Measurements from ENCODE around the gene LUZP2. TPM values are rescaled to one million over a fixed set of nuclear protein-coding genes. Genes with fewer than 3 reads are reported as not detected.

The LUZP2 gene
- total RNA-seq, 4 donors from 2014 or later: 0.16 to 0.17 TPM; not detected in 2

DNA sequence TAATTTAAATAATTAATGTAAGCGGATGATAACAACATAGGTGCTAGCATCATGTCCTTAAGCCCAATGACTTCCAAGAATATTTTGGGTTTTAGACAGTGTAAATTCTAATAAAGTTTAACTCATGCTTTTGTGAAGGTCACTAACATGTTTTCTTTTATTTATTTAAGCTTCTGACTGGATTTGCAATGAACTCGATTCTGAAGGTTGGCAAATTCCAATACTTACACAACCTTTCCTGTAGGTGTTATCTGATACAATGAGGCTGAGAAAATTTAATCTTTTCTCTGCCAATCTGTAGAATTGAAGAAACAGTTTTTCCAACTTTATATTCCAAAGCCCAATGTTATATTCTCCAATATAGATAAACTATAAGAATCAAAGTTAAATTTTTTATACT, 311.3 kb downstream of the LUZP2 start:
- no peak for TF ChIP-seq EP300 (IDR thresholded peaks at IDR 0.05)
- no peak for TF ChIP-seq POLR2A (IDR thresholded peaks at IDR 0.05)
- no peak for TF ChIP-seq POLR2AphosphoS5 (IDR thresholded peaks at IDR 0.05)
- TF ChIP-seq, protein P1, sequence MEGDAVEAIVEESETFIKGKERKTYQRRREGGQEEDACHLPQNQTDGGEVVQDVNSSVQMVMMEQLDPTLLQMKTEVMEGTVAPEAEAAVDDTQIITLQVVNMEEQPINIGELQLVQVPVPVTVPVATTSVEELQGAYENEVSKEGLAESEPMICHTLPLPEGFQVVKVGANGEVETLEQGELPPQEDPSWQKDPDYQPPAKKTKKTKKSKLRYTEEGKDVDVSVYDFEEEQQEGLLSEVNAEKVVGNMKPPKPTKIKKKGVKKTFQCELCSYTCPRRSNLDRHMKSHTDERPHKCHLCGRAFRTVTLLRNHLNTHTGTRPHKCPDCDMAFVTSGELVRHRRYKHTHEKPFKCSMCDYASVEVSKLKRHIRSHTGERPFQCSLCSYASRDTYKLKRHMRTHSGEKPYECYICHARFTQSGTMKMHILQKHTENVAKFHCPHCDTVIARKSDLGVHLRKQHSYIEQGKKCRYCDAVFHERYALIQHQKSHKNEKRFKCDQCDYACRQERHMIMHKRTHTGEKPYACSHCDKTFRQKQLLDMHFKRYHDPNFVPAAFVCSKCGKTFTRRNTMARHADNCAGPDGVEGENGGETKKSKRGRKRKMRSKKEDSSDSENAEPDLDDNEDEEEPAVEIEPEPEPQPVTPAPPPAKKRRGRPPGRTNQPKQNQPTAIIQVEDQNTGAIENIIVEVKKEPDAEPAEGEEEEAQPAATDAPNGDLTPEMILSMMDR (IDR thresholded peaks at IDR 0.05): no peak
- no peaks in the 10 kb centered on the region for H3K4me1 ChIP-seq
- no peak overlapping the region for H3K4me3 ChIP-seq
- no peak for ATAC-seq
- H3K9me3 ChIP-seq: no peaks in the 10 kb centered on the region
- WGBS, 2 donors (ENCODE audit: low coverage in 1 of 2): 77 to 79% methylated on average over 2 of the region's 2 CpGs
- H3K27me3 ChIP-seq: no peaks in the 10 kb centered on the region
- no peaks in the 10 kb centered on the region for H3K36me3 ChIP-seq
- H3K27ac ChIP-seq: no peak overlapping the region

DNA sequence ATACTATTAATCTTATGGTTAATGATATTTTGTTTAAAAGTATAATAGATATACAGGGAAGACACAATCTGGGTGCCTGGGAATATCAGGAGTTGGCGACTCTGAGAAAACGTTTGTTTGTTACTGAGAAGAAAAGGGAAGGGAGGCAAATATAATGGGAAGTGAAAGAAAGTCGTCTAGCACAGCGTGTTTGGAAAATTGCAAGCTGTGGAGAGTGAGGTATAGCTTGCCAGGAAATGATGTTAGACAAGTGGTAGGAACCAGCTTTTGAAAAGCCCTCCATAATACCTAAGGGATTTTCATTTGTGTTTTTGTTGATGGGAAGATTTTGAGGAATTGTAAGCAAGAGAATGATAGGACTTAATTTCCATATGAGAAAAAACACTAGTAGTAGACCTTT, 322.2 kb downstream of the LUZP2 start:
- Histone ChIP-seq H3K27me3 (no peaks in the 10 kb centered on the region), H3K36me3 (no peaks in the 10 kb centered on the region), H3K4me1 (no peaks in the 10 kb centered on the region), H3K27ac (no peak overlapping the region), H3K4me3 (no peak overlapping the region), H3K9me3 (no peaks in the 10 kb centered on the region)
- 18 to 36% methylated on average over 4 of the region's 4 CpGs for WGBS, 2 donors (ENCODE audit: low coverage in 1 of 2)
- TF ChIP-seq POLR2A (IDR thresholded peaks at IDR 0.05) (no peak), POLR2AphosphoS5 (IDR thresholded peaks at IDR 0.05) (no peak)
- TF ChIP-seq, protein P1 (IDR thresholded peaks at IDR 0.05): no peak
- no peak for ATAC-seq

DNA sequence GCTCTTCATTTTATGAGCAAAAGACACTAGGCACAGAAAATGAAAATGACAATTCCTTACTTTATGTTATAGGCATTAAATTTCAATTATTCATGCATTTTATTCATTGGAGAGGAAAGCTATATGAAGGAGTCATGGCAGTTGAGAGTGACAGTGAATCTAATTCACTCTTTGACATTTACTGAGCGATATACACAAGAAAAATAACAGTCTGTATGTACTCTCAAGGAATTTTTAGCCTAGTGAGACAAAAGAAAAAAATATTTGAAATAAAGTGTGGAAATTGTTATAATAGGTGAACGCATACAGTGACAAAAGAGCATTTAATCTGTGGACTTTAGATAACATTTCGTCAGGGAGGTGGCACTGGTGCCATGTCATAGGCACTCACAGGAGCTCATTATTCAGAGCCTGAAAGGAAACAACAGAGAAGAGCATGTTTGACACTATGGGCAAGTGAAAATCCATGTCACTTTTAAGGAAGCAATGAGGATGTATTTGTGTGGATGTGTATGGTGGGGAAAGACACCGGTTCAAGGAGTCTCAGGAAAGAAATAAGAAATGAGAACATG, 323.1 kb downstream of the LUZP2 start:
- Histone ChIP-seq H3K9me3 (no peaks in the 10 kb centered on the region), H3K4me3 (no peak overlapping the region), H3K4me1 (no peaks in the 10 kb centered on the region), H3K36me3 (no peaks in the 10 kb centered on the region), H3K27ac (no peak overlapping the region), H3K27me3 (no peaks in the 10 kb centered on the region)
- WGBS, 2 donors (ENCODE audit: low coverage in 1 of 2): 65 to 82% methylated on average over 4 of the region's 4 CpGs
- TF ChIP-seq, protein P1 (IDR thresholded peaks at IDR 0.05): no peak
- no peak for TF ChIP-seq EP300 (IDR thresholded peaks at IDR 0.05)
- no peak for ATAC-seq

DNA sequence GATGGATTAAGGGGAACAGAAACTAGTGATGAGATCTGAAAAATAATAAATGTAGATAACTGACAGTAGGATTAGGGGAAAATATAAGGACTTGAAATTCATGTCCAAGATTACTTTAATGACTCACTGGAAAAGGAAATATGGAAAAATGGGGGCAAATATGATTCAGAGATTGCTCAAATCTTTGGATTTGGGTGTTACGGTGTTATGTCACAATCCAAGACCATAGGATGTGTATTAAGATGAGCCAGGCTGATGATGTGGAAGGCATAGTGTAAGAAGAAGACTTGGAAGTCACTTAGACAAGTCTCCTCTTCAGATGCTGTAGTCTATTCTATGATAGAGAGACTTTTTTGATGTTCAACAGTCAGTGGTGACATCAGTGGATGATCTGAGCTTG, 323.7 kb downstream of the LUZP2 start:
- H3K4me3 ChIP-seq: no peak overlapping the region
- H3K9me3 ChIP-seq: no peaks in the 10 kb centered on the region
- no peak overlapping the region for H3K27ac ChIP-seq
- no peak for ATAC-seq
- 64 to 100% methylated on average over 1 of the region's 1 CpG for WGBS, 2 donors (ENCODE audit: low coverage in 1 of 2)
- no peaks in the 10 kb centered on the region for H3K4me1 ChIP-seq
- no peaks in the 10 kb centered on the region for H3K36me3 ChIP-seq
- H3K27me3 ChIP-seq: no peaks in the 10 kb centered on the region
- TF ChIP-seq, protein P1 (IDR thresholded peaks at IDR 0.05): no peak
- no peak for TF ChIP-seq EP300 (IDR thresholded peaks at IDR 0.05)

DNA sequence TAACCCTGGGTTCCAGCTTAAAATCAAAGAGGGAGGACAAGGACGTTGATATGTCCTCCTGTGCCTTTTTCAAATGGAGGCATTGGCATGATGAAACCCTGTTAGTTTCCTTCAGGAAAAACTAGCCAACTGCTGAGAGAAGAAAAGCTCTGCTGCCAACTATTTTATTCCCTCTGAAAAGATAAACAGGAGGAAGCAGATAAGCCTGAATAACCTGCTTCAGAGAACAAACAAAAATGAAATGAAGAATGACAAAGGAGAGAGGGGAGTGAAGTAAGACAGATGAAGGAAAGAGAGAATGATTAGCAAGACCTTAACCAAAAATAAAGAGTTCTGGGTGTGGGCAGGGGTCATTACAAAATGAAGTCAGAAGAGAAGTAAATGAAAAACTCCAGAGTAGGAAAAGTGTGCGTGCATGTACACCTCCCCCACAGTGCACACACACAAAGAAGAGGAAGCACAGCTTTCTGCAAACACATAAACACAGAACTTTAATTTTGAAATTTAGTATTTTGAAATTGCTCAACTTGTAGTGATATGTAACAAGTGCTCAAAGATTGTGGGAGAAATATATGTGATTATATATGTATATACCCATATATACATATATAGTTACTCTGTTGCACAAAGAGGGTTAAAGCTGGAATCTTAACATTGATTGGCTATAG, 332.2 kb downstream of the LUZP2 start:
- WGBS, 2 donors (ENCODE audit: low coverage in 1 of 2): 31 to 100% methylated on average over 1 to 2 of the region's 2 CpGs
- Histone ChIP-seq H3K36me3 (no peaks in the 10 kb centered on the region), H3K4me1 (no peaks in the 10 kb centered on the region), H3K27me3 (no peaks in the 10 kb centered on the region), H3K27ac (no peak overlapping the region), H3K4me3 (no peak overlapping the region), H3K9me3 (no peaks in the 10 kb centered on the region)
- no peak for ATAC-seq
- TF ChIP-seq POLR2A (IDR thresholded peaks at IDR 0.05): no peak
- no peak for TF ChIP-seq EP300 (IDR thresholded peaks at IDR 0.05)
- no peak for TF ChIP-seq POLR2AphosphoS5 (IDR thresholded peaks at IDR 0.05)
- TF ChIP-seq, protein P1 (IDR thresholded peaks at IDR 0.05): no peak

Data from gastroesophageal sphincter (tissue), 4 donors.